ENCODE data around the gene HSD17B14. TPM values are rescaled to one million over a fixed set of nuclear protein-coding genes. Genes with fewer than 3 reads are reported as not detected.

The HSD17B14 gene
- total and polyA plus RNA-seq, 9 of the 15 experiments (the other 6 are each of a cell fraction or from before 2014, with no cell fraction given) = 0.16 TPM; not detected in 8

- TF ChIP-seq ZNF134 (CRISPR knock-in tag; conservative IDR thresholded peaks at IDR 0.05) (no peak), ZNF124 (CRISPR knock-in tag; IDR thresholded peaks at IDR 0.05) (no peak), RFX1 (IDR thresholded peaks at IDR 0.05) (no peak), ZNF592 (IDR thresholded peaks at IDR 0.05) (peak; percentile 78), CAMTA2 (CRISPR knock-in tag; conservative IDR thresholded peaks at IDR 0.05) (no peak), ATF6 (CRISPR knock-in tag; IDR thresholded peaks at IDR 0.05) (no peak), DEAF1 (CRISPR knock-in tag; IDR thresholded peaks at IDR 0.05) (no peak), THRB (CRISPR knock-in tag; conservative IDR thresholded peaks at IDR 0.05) (no peak), JUNB (CRISPR knock-in tag; conservative IDR thresholded peaks at IDR 0.05) (no peak), PHF8 (IDR thresholded peaks at IDR 0.05; ENCODE audit: borderline replicate concordance, low read length) (no peak), E2F6 (IDR thresholded peaks at IDR 0.05; ENCODE audit: borderline replicate concordance in 1 of 2, extremely low read depth in 1 of 2, insufficient read depth in 1 of 2, insufficient read length in 1 of 2, low read depth in 1 of 2, low read length in 1 of 2, poor library complexity in 1 of 2, severe bottlenecking in 1 of 2) (no peak), ZNF23 (CRISPR knock-in tag; IDR thresholded peaks at IDR 0.05) (no peak), EWSR1 (IDR thresholded peaks at IDR 0.05; ENCODE audit: borderline replicate concordance, low read depth, partially characterized antibody) (no peak), MYNN (IDR thresholded peaks at IDR 0.05) (no peak), MYNN (CRISPR knock-in tag; IDR thresholded peaks at IDR 0.05) (no peak), WHSC1 (IDR thresholded peaks at IDR 0.05; ENCODE audit: low read length) (no peak), TBP (optimal IDR thresholded peaks at IDR 0.05; ENCODE audit: low read depth, low read length) (peak; percentile 7), SP1 (CRISPR knock-in tag; IDR thresholded peaks at IDR 0.05) (0 out of 2 replicates have a peak, but pooled peaks have one; percentile 36)
Measured at GRCh38 chr19:48806818-48807589, 29.3 kb downstream of the HSD17B14 start (continued).

Data from K562 (cell line).